GM19351 (cell line): Measurements from ENCODE around the gene MVB12A.

Experiments
- ATAC-seq: cut with Tn5 transposase; IDR thresholded peaks from one replicate; pipeline ENCODE4 v1.9.1; 2021; ENCODE audit warnings: mild to moderate bottlenecking, moderate library complexity; ENCODE audit not compliant: unreplicated experiment

MVB12A gene

GRCh38 chr19:17441241-17442021, 21.6 kb downstream of the MVB12A start:
- ATAC-seq: no peak

- ATAC-seq: no peak
These were observed 25.8 kb downstream of the MVB12A start for GRCh38 chr19:17445526-17446165.

GRCh38 chr19:17447704-17448130, 27.9 kb downstream of the MVB12A start:
- no peak for ATAC-seq

GRCh38 chr19:17448131-17448967, 28.5 kb downstream of the MVB12A start, which contains the start of gene TMEM221:
TMEM221 (minus strand) TSS chr19:17448668; CDS start chr19:17448462, 206 bp downstream.
- no peak for ATAC-seq

GRCh38 chr19:17450264-17451075, 30.6 kb downstream of the MVB12A start:
- ATAC-seq: no peak

- ATAC-seq: no peak
These were observed 32.0 kb downstream of the MVB12A start for GRCh38 chr19:17451820-17452219.

GRCh38 chr19:17454576-17455071, 34.8 kb downstream of the MVB12A start:
- ATAC-seq: no peak

GRCh38 chr19:17455308-17456123, 35.7 kb downstream of the MVB12A start:
- ATAC-seq: no peak

GRCh38 chr19:17456127-17456526, 36.3 kb downstream of the MVB12A start:
- no peak for ATAC-seq

GRCh38 chr19:17457616-17458015, 37.8 kb downstream of the MVB12A start:
- no peak for ATAC-seq

- no peak for ATAC-seq
These were observed 39.1 kb downstream of the MVB12A start for GRCh38 chr19:17458970-17459369.

GRCh38 chr19:17460372-17461230, 40.8 kb downstream of the MVB12A start, which contains the start of gene NXNL1:
NXNL1 (minus strand) TSS chr19:17460926; CDS start chr19:17460869, 57 bp downstream.
- no peak for ATAC-seq

- ATAC-seq: no peak
These were observed 46.6 kb downstream of the MVB12A start for GRCh38 chr19:17466487-17466850.

- ATAC-seq: no peak
These were observed 47.8 kb downstream of the MVB12A start for GRCh38 chr19:17467471-17468301.

- no peak for ATAC-seq
These were observed 48.6 kb downstream of the MVB12A start for GRCh38 chr19:17468302-17469091.

- ATAC-seq: no peak
These were observed 49.2 kb downstream of the MVB12A start for GRCh38 chr19:17469092-17469480.
